OCI-LY7 (cell line): ENCODE results near the gene PAK1.

Experiments used
- EZH2phosphoT487 ChIP-seq: fragments of 200-600 bp; sonication (generic); IDR thresholded peaks from 2 replicates; pipeline ENCODE4 v1.6.1; 2018; ENCODE audit warnings: low read depth, borderline replicate concordance, mild to moderate bottlenecking, mixed run types, antibody characterized with exemption, low read length, moderate library complexity, mixed read lengths
- TF ChIP-seq, protein P1 (sequence below): fragments of 200-600 bp; sonication (generic); conservative IDR thresholded peaks from 2 replicates; pipeline ENCODE4 v1.5.1; 2014; ENCODE audit warnings: mild to moderate bottlenecking, antibody characterized with exemption, low read length, moderate library complexity, mixed read lengths

DNA sequence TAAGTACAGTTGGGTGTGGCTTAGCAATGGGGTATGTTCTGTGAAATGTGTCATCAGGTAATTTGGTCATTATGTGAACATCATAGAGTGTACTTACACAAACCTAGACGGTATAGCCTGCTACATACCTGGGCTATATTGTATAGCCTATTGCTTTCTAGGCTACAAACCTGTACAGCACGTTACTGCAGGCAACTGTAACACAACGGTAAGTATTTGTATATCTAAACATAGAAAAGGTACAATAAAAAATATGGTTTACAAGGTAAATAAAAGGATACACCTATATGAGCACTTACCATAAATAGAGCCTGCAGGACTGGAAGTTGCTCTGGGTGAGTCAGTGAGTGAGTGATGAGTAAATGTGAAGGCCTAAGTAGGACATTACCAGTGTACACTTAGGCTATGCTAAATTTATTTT is 99.3 kb downstream of the PAK1 start:
- TF ChIP-seq, protein P1, sequence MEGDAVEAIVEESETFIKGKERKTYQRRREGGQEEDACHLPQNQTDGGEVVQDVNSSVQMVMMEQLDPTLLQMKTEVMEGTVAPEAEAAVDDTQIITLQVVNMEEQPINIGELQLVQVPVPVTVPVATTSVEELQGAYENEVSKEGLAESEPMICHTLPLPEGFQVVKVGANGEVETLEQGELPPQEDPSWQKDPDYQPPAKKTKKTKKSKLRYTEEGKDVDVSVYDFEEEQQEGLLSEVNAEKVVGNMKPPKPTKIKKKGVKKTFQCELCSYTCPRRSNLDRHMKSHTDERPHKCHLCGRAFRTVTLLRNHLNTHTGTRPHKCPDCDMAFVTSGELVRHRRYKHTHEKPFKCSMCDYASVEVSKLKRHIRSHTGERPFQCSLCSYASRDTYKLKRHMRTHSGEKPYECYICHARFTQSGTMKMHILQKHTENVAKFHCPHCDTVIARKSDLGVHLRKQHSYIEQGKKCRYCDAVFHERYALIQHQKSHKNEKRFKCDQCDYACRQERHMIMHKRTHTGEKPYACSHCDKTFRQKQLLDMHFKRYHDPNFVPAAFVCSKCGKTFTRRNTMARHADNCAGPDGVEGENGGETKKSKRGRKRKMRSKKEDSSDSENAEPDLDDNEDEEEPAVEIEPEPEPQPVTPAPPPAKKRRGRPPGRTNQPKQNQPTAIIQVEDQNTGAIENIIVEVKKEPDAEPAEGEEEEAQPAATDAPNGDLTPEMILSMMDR, result no peak
- TF ChIP-seq EZH2phosphoT487, result no peak
